NCI-H460 (cell line): ENCODE data around the gene ACADL. TPM values are rescaled to one million over a fixed set of nuclear protein-coding genes. Genes with fewer than 3 reads are reported as not detected.

Experiments used
- DNase-seq: peaks from one replicate; pipeline ENCODE4 v3.0.0-alpha.2; 2016; ENCODE audit warnings: low read depth; ENCODE audit errors: extremely low read depth
- polyA plus RNA-seq: library from polyadenylated mRNA; depleted of rRNA; stranded (reverse); fragments of >200 nt; gene quantifications from 2 replicates; pipeline ENCODE4 v1.2.3, GENCODE V29; 2014; cell fraction: nucleus; rRNA removed
- total RNA-seq: library from RNA; depleted of rRNA; stranded (reverse); fragments of >200 nt; shearing (Covaris generic); gene quantifications from 2 replicates; pipeline ENCODE4 v1.2.3, GENCODE V29; 2014; rRNA removed

ACADL gene
- 0.32 and 0.66 TPM in 2 replicates for total RNA-seq
- polyA plus RNA-seq = 0.44 and 1.2 TPM in 2 replicates

DNA sequence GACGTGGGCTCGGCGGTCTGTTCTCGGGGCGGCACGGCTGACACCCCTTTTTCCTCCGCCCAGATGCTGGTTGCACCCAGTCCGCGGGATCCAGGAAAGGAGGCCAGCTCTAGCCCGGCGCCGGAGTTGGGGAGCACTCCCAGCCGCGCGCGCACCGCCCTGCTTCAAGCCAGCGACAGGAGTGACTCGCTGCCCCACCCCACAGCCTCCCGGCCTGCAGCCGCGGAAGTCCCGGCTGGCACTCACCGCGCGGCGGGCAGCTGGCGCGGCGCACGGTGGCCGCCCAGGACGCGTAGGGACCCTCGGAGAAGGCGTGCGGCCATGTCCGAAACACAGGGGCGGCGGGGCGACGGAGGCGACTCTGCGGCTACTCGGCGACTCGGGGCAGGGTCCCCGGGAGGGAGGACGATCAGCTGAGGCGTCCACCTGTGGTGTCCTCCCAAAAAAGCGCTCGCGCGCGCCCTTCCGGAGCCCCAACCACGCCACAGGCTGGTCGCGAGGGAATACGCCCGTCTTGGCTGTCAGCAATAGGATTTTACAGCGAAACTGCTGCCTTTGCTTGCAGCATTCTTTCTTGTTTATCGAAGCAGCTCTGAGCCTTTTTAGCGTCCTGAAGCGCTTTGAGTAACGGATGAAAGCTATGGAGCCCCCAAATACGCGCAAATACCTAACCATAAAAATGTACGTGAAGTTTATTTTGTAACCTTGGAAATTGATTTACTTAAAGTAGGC lies at the start of gene ACADL:
TSS of gene ACADL (minus strand) at position 507 of the 732 bp plus-strand sequence. CDS start at position 323, 184 bp downstream.
- DNase-seq = peak; percentile 32

DNA sequence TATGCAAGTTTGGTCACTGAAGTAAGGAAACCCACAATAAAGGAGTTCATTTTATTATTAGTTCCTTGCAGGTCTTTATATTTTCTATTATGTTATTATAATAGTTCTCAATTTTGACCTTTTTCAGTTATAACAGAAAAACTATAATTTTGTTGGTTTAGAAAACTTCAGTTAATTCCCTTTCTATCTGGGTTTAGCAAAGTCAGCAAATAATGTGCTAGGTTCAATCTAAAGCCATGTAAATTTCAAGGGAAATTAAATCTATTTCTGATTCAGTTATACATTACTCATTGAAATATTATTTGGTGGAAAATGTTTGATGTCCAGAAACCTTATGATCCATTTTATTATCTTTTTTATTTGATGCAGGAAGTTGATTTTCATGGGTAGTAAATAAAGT lies 46.1 kb upstream of the ACADL start:
- no peak for DNase-seq

DNA sequence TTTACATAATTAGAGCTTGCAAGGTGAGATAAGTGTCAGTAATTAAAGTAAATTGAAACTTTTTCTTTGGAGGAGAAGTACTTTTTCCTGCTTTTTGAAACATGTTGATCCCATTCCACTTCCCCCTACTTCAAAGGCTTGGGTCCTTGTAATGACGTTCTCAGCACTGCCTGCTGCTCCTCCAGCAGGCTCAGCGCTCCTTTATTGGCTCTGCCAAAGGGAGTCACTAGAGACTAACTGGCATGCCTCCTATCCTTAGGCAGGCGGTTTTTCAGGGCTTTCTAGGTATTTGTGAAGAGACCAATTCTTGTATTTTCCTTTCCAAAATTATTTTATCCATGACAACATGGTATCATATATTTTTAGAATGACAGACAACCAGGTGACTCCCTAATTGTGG lies 43.9 kb upstream of the ACADL start:
- DNase-seq = no peak

DNA sequence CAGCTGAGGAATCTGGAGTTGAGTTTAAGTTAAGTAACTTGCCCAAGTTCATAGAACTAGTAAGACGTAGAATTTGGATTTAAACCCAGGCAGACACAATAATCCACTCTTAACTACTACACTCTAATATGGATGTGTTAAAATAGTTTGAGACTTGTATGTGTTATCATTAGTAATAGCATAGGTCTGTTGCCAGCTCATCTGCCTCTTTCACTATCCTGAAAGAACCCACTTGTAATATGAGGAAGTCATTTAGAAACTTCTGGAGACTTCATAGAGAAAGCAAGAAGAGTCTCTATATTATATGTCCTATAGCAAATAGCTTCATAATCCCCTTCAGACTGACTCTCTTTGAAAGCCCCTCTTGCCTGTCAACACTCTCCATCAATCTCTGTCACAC lies 43.0 kb upstream of the ACADL start:
- no peak for DNase-seq

DNA sequence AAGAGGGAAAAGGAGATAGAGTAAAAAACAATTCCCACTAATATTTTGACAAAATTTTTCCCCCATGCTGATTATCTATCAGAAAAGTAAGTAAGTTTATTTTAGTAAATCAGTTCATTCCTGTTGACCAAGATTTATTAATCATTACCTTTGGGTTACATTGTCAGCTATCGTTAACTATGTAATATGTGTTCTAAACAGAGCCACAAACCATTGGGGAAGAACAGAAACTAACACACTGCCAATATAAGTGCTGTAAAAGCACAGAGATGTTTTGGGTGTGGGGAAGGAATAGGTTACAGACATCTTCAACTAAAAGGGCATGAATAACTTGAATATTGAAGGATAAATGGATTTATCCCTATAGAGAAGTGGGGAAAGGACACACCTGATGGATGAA lies 42.5 kb upstream of the ACADL start:
- DNase-seq = no peak

DNA sequence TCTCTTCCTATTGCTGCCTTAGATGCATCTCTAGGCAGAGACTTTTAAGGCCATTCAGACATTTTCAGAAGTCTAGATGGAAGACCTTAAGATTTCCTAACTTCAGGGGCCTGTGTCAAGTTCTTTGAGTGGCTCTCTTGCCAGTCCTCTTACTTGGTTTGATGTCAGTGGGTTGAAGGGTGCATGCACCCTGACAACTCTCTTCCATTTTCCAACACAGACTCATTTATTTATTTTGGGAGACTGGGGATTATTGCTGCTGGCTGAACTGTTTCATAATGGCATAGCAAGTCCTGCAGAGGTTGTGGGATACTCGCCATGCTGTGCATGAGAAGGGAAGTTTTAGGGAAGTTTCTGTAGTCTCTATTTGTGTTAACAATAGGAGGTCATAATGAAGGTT lies 39.0 kb upstream of the ACADL start:
- no peak for DNase-seq

DNA sequence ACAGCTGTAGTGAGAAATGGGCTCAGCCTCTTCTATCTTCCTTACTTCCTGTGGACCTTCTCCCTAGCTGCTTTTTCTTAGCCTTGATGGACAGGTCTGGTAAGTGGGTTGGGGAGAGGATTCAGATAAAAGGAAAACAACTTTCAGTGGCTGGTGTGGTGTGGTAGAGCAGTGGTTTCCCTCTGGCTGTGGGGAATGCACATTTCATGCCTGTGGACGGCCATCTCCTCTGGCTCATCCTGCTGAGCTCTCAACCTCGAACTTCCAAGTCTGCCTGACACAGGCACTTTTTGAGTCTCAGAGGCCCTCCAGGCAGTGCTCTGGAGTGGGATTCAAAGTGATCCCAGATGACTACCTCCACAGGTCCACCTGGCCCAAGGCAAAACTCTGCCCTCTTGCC lies 38.6 kb upstream of the ACADL start:
- DNase-seq = no peak

DNA sequence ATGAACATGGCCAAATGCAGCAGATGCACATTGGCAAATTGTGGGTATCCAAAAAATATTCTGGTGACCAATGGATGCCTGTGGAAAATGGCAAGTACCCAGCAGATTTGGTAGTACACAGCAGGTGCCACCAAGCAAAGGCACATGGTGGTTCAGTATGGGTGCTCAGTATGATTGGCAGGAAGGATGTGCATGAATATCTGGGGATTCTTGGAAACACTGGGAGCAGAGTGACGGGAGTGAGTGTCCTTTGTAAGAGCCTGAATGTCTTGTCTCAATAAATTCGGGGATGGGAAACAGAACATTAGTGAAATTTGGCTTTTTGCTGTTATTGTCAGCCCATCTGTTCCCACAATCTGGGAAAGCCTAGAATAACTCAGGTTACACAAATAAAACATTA lies 36.8 kb upstream of the ACADL start:
- no peak for DNase-seq

DNA sequence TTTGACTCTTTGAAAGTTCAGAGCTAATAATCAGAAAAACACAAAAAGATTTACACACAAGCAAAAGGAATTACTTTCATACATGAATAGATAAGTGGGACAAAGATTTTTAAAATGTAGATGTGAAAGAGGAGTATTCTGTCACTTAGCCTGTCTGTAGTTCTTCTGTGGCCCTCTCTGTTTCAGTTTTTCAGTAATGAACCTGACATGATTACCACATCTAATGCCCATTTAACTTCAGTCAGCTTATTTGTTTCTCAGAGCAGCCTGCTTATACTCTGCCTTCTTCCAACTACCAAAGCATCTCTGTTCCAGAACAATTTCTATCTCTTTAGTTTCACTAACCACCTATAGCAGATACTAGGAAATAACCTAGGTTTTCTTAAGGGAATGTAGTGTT lies 34.4 kb upstream of the ACADL start:
- no peak for DNase-seq

DNA sequence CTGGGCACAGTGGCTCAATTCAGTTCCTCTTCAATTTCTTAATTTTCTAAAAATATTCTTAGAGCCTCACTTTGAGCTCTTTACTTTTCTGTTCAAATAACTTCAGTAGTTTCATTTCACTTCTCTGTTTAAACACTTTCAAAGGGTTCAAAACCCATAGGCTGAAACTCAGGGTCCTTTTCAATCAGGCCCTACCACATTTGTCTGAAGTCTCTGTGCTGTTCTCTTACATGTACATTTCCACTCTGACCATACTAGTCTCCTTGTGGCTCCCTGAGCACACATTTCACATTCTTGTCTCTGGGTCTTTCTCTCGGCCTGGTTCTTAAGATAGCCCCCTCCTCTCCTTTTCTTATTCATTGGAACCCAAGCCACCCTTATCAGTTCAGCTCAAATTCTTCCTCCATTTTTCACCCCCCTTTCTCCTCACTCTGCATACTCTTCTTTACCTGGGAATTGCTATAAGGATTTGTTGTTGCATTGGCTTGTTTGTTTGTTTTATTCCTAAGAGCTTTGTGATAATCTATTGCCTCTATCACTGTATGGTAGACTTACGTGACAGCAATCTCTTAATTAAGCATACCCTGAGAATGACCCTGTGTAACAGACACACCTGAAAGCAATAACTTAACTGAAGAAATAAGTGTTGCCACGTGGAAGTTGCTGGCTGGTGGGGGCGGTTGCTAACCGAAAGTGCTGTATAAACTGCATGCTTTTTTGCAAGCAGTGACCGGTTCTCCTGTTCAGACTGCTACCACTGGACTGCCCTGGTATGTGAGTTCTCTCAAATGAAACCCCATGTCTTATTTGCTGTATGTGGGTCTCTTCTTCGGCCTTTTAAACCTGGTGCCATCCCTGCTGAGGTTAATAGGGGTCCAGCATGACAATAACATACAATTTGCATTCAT lies 27.7 kb upstream of the ACADL start:
- DNase-seq = no peak

DNA sequence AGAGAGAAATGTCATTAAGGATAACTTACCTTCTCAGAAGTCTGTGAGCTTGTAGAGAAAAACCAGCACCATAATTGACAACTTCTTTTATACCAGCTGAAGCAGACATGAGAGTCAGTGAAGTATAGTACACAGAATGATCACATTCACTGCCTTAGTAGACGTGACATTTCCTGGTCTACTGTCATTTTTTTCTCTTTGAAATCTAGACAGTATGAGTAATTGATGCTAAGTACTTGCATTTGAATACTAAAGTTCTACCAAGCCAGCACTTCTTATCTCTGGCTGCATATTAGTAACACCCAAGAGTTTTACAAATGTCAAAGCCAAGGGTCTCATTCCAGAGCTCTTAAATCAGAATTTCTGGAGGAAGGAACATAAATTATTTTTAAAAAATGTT lies 25.4 kb upstream of the ACADL start:
- no peak for DNase-seq

DNA sequence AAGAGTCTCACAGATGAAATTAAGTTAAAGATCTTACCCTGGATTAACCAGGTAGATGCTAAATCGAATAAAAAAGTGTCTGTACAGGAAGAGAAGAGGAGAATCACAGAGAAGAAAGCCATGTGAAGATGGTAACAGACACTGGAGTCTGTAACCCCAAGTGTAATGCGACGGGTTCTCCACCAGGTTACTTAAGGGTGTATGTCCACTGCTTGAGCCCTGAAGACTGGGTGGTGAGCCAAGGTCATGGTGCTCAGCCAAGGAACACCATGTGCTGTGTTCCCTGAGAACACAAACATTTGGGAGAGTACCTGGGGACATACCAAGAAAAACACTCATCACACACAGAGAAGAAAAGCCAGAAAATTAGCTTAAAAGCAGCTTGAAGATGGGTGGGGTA lies 8.2 kb upstream of the ACADL start:
- DNase-seq = no peak

DNA sequence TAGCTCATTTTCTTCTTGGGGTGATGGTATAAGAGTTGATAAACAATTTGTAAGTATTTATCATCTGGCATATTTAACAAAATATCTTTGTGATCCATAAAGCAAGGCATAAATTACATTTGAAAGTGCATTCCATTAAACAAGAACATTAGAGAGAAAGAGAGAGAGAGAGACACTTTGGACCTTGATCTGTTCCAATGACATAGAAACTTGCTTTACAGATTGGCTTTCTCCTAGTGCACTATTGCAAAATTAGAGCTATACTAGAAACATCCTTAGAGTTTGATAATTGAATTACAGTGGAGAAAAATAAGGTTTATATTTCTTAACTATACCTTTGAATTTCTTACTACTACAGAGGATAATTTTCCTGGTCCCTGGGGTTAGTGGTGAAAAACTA lies 5.7 kb upstream of the ACADL start:
- no peak for DNase-seq

DNA sequence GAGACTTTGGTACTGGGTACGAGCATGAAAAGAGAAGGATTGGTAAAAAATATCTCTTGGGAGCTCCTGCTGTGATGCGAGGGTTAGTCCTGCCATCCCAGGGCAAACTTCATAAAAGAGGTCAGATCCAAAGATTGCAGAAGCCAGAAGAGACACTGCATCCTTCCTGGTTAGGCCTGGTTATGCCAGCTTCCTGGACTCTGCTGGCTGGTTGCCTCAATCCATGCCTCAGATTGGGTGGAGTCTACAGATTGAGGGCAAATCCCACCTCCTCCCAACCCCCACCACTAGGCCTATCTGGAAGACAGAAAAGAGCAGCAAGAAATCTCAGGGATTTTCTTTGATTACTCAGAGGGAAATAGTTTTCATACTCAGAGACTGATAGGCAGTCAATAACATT lies 5.3 kb upstream of the ACADL start:
- DNase-seq = no peak

DNA sequence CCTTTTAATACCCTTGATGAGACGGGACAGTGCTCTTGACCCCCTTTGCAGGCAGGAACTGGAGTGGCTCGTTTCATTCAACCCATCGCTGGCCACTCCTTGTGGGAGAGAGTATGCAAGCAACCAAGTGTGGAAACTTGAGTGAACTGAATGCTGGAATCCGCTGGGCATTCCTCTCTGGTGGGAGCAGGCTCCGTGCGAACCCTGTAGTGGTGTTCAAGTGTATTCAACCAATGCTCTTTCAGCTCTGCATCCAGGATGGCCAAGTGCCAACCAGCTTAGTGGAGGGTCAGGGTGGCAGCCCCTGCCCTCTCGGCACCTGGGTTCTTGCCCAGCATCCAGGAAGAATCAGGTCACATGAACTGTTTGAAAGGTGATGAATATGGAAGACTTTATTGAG lies 3.3 kb upstream of the ACADL start:
- no peak for DNase-seq

DNA sequence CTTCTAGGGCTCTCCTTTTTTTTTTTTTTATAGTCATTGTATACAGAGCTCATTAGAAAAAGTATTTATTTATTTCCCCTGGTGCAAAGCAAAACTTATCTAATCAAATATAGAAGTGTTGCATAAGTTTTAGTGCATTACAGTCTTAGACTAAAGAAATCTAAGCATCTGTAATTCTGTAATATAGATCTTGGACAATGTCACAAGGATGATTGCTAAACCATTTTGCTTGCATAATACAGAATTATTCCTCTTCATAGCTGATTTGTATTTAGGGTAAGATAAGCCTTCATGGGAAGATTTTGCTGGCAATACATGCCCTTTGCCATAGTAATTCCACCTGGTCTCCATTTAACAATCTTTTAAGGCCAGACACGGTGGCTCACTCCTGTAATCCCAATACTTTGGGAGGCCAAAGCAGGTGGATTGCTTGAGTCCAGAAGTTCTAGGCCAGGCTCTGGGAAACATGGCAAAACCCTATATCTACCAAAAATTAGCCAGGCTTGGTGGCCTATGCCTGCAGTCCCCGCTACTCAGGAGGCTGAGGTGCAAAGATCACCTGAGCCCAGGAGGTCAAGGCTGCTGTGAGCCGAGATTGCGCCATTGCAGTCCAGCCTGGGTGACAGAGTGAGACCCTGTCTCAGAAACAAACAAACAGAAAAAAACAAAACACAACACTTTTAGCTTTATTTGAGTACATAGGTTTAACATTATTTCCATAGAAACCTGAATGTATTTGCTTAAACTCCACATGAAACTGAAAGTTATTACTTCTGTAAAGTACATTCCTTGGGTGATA lies 2.2 kb upstream of the ACADL start:
- no peak for DNase-seq

DNA sequence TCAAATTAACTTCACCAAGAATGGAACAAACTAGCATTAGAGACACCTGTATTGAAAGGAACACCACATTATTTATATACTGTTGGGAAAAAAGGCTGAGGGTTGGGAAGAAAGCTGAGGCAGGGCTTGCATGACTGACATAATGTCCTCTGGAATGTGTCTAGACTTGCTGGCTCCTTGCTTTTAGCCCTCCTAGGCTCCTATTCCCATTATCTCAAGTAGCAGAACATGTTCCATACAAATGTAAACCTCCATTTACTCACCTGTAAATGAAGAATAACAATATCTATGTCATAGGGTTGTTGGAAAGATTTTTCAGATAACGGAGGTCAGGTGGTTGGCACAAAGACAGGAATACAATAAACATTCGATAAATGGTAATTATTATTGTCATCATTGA lies 976 bp upstream of the ACADL start:
- DNase-seq = no peak

DNA sequence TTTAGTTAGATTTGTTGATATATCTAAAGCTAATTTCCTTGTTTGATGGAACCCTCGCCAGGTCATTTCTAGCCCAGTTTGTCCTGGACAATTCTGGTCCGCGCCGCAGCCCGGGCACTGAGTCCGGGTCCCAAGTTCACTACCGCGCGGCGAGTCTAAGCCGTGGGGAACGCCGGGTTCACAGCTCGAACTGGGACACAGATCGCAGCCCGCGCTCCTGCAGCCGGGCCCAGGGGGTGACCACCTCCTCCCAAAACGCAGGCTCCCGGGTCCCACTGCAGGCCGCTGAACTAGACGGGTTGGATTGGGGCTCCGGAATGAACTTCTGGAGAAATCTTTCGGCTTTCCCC lies 681 bp downstream of the ACADL start:
- DNase-seq = no peak

DNA sequence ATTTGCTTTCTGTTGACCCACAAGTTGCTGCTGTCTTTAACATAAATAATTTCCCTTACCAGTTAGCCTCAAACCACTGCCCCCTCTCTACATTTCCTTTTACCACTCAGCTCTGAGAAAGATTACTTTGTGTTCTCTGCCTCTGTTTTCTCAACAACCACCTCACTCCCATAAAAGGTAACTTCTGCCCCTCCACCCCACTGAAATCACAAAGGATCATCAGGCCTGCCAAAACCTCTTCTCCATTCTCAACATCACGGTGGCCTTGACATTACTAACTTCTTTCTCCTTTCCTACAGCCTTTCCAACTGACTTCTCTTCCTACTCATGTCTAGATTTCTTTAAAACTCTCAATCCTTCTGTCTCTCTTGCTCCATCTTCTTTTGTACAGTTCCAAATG lies 10.1 kb downstream of the ACADL start:
- DNase-seq = no peak

DNA sequence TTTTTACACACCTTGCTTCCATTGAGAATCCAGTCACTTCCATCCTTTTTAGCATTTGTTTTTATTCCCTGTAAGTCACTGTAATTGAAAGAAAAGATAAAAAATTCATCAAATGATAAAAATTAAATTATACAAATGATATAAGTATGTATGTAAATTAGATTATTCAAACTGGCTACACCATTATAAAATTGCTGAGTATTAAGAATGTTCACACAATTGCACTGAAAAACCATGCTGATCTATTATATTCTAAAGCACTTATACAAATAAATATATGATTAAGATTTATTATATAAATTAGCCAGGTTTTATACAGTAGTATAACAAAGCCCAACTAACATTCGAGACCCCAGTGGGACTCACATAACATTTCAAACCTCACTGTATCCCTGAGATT lies 15.1 kb downstream of the ACADL start:
- no peak for DNase-seq

DNA sequence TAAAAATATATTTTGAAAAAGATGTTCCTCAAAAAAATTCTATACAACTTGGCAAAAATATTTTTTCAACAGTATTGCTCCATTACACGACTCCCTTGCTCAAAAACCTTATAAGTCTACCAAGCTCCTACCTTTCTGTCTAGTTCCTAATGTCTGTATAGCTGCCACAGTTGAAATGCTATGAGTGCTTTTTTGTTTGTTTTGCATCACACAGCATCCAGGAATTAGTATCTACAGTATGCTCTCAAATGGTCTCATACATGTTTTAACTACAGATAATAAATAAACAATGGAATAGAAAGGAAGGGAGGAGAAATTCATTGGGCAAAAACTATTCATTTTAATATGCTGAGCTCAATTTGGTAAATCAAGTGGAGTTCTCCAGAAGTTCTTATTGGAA lies 17.3 kb downstream of the ACADL start:
- DNase-seq = no peak
